WTC11 (cell line): Measurements from ENCODE around the gene KERA.

Experiments used
- ESRRA ChIP-seq: sonication (generic); formaldehyde crosslinking; IDR thresholded peaks from 2 replicates; pipeline ENCODE4 v1.8.1; 2022; ENCODE audit warnings: mild to moderate bottlenecking, missing genetic modification reagents, borderline replicate concordance
- KAT7 ChIP-seq: sonication (generic); formaldehyde crosslinking; IDR thresholded peaks from 2 replicates; pipeline ENCODE4 v1.8.1; 2023; ENCODE audit warnings: missing genetic modification reagents, mild to moderate bottlenecking, borderline replicate concordance
- MAX ChIP-seq: sonication (generic); formaldehyde crosslinking; IDR thresholded peaks from 2 replicates; pipeline ENCODE4 v1.8.0; 2022; ENCODE audit warnings: mild to moderate bottlenecking, missing genetic modification reagents
- RELA ChIP-seq: sonication (generic); formaldehyde crosslinking; IDR thresholded peaks from 2 replicates; pipeline ENCODE4 v1.8.1; 2022; ENCODE audit warnings: missing genetic modification reagents, mild to moderate bottlenecking, borderline replicate concordance
- TF ChIP-seq, protein P1 (sequence below): fragments of 200-600 bp; IDR thresholded peaks from 2 replicates; pipeline ENCODE4 v1.8.0; 2022; ENCODE audit warnings: antibody characterized with exemption
- TF ChIP-seq, protein P2 (sequence below): sonication (generic); formaldehyde crosslinking; IDR thresholded peaks from 2 replicates; pipeline ENCODE4 v1.8.1; 2022; ENCODE audit warnings: missing genetic modification reagents, borderline replicate concordance

- TF ChIP-seq, protein P1, sequence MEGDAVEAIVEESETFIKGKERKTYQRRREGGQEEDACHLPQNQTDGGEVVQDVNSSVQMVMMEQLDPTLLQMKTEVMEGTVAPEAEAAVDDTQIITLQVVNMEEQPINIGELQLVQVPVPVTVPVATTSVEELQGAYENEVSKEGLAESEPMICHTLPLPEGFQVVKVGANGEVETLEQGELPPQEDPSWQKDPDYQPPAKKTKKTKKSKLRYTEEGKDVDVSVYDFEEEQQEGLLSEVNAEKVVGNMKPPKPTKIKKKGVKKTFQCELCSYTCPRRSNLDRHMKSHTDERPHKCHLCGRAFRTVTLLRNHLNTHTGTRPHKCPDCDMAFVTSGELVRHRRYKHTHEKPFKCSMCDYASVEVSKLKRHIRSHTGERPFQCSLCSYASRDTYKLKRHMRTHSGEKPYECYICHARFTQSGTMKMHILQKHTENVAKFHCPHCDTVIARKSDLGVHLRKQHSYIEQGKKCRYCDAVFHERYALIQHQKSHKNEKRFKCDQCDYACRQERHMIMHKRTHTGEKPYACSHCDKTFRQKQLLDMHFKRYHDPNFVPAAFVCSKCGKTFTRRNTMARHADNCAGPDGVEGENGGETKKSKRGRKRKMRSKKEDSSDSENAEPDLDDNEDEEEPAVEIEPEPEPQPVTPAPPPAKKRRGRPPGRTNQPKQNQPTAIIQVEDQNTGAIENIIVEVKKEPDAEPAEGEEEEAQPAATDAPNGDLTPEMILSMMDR = no peak
- TF ChIP-seq RELA (CRISPR knock-in tag) (no peak), KAT7 (no peak), ESRRA (CRISPR knock-in tag) (no peak), MAX (no peak)
- TF ChIP-seq, protein P2, sequence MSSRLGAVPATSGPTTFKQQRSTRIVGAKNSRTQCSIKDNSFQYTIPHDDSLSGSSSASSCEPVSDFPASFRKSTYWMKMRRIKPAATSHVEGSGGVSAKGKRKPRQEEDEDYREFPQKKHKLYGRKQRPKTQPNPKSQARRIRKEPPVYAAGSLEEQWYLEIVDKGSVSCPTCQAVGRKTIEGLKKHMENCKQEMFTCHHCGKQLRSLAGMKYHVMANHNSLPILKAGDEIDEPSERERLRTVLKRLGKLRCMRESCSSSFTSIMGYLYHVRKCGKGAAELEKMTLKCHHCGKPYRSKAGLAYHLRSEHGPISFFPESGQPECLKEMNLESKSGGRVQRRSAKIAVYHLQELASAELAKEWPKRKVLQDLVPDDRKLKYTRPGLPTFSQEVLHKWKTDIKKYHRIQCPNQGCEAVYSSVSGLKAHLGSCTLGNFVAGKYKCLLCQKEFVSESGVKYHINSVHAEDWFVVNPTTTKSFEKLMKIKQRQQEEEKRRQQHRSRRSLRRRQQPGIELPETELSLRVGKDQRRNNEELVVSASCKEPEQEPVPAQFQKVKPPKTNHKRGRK = no peak
Observed at GRCh38 chr12:91098461-91098860, 40.6 kb upstream of the KERA start.
